Lung (tissue), 12 donors: ENCODE data around the gene MEPCE. TPM values are rescaled to one million over a fixed set of nuclear protein-coding genes. Genes with fewer than 3 reads are reported as not detected.

Experiments used
- ATAC-seq: fragments of 200-7000 bp; cut with Tn5 transposase; one replicate; pipeline ENCODE4 v1.9.1; 2020; ENCODE audit warnings: moderate number of reproducible peaks; ENCODE audit not compliant: insufficient read depth, low FRiP score
- DNase-seq, 3 donors: peaks; one replicate each; pipeline ENCODE4 v3.0.0-alpha.2; 2013 to 2017
- H3K27ac ChIP-seq, 2 donors: one replicate each; pipeline ENCODE4 v1.5.1; 2013; ENCODE audit warnings: mild to moderate bottlenecking in 2 of 2, moderate library complexity in 2 of 2, control low read depth in 1 of 2, inconsistent platforms in 1 of 2, low read depth in 1 of 2, low read length in 1 of 2
- H3K27me3 ChIP-seq, 3 donors: one replicate each; pipeline ENCODE4 v1.5.1; 2013; ENCODE audit warnings: low read length in 2 of 3; ENCODE audit not compliant: control insufficient read depth in 3 of 3, insufficient read depth in 3 of 3
- H3K36me3 ChIP-seq, 4 donors: one replicate each; pipeline ENCODE4 v1.5.1; 2013; ENCODE audit warnings: low read length in 4 of 4, mild to moderate bottlenecking in 1 of 4, moderate library complexity in 1 of 4; ENCODE audit not compliant: control insufficient read depth in 4 of 4, insufficient read depth in 4 of 4
- H3K4me1 ChIP-seq, 5 donors: one replicate each; pipeline ENCODE4 v1.5.1; 2013; ENCODE audit warnings: low read length in 5 of 5, mild to moderate bottlenecking in 2 of 5, moderate library complexity in 1 of 5; ENCODE audit not compliant: control insufficient read depth in 5 of 5, insufficient read depth in 5 of 5
- H3K4me3 ChIP-seq: one replicate; pipeline ENCODE4 v1.5.1; 2013; ENCODE audit warnings: mild to moderate bottlenecking, control low read depth, moderate library complexity
- H3K9ac ChIP-seq, 2 donors: one replicate each; pipeline ENCODE4 v1.5.1; 2013; ENCODE audit warnings: low read length in 2 of 2, control low read depth in 1 of 2; ENCODE audit not compliant: insufficient read depth in 1 of 2
- H3K9me3 ChIP-seq, 4 donors: one replicate each; pipeline ENCODE4 v1.5.1; 2013; ENCODE audit warnings: low read length in 3 of 4, mild to moderate bottlenecking in 1 of 4, moderate library complexity in 1 of 4; ENCODE audit not compliant: control insufficient read depth in 4 of 4, insufficient read depth in 3 of 4
- CTCF ChIP-seq: IDR thresholded peaks from 2 replicates; pipeline ENCODE4 v1.5.1; 2012; ENCODE audit warnings: mild to moderate bottlenecking; ENCODE audit errors: control extremely low read depth, extremely low read depth
- WGBS, 2 donors: extraction: QIAGEN DNeasy Blood & Tissue Kit; methylation state at CpG; one replicate each; pipeline ENCODE4 v1.1.7; 2013; 5-methylcytosine and 5-hydroxymethylcytosine counted together
- polyA plus RNA-seq, 2 donors: library from polyadenylated mRNA; stranded (reverse); fragments of 200-250 nt; gene quantifications; one replicate each; pipeline ENCODE4 v1.2.1, GENCODE V29; 2013
- total RNA-seq, 2 donors: library from RNA; depleted of rRNA in 1 of 2; stranded (reverse); fragments of >200 nt in 1 of 2; gene quantifications; one replicate each; pipeline ENCODE4 v1.2.1, GENCODE V29; 2014 to 2021
- donor health status: control.
- donor health status: control.
- donor health status: Bipolar disorder and iron deficiency.
- donor health status: healthy.
- donor health status: DM: yes; HTN: yes; CAD: no.

Gene MEPCE
- total and polyA plus RNA-seq, 4 donors, result 25.6 to 38.7 (median 29.1) TPM

GRCh38 chr7:100441641-100442535 is 12.3 kb downstream of the MEPCE start:
- peaks cover 0 to 4% (median 2%) of the 10 kb centered on the region in 5 donors for H3K4me1 ChIP-seq
- 94% methylated on average over 11 of the region's 11 CpGs for WGBS, 2 donors
- no peak for TF ChIP-seq CTCF
- H3K9me3 ChIP-seq, result no peaks in the 10 kb centered on the region
- ATAC-seq (no peak), DNase-seq (no peak)
- no peaks in the 10 kb centered on the region for H3K27me3 ChIP-seq
- H3K27ac ChIP-seq, result no peak overlapping the region
- H3K9ac ChIP-seq, result no peak overlapping the region
- H3K4me3 ChIP-seq, result no peak overlapping the region
- no peaks in the 10 kb centered on the region for H3K36me3 ChIP-seq

- no peak overlapping the region for H3K9ac ChIP-seq
- DNase-seq (no peak), ATAC-seq (no peak)
- H3K27me3 ChIP-seq, result no peaks in the 10 kb centered on the region
- peaks cover 0 to 4% (median 2%) of the 10 kb centered on the region in 5 donors for H3K4me1 ChIP-seq
- H3K27ac ChIP-seq, result peak overlapping the region; percentile 14 to 56
- no peak for TF ChIP-seq CTCF
- 91 to 92% methylated on average over 9 of the region's 9 CpGs for WGBS, 2 donors
- H3K9me3 ChIP-seq, result no peaks in the 10 kb centered on the region
- no peak overlapping the region for H3K4me3 ChIP-seq
- H3K36me3 ChIP-seq, result no peaks in the 10 kb centered on the region
Observed at GRCh38 chr7:100443096-100443840, 13.6 kb downstream of the MEPCE start.

GRCh38 chr7:100444311-100445278 is 15.0 kb downstream of the MEPCE start:
- Histone ChIP-seq H3K36me3 (no peaks in the 10 kb centered on the region), H3K9ac (no peak overlapping the region), H3K4me3 (no peak overlapping the region), H3K27me3 (no peaks in the 10 kb centered on the region), H3K9me3 (no peaks in the 10 kb centered on the region), H3K27ac (peak overlapping the region; percentile 57 to 68), H3K4me1 (peaks cover 0 to 4% (median 2%) of the 10 kb centered on the region in 5 donors)
- DNase-seq (peak in 2 of 3 donors; percentile 53 to 76), ATAC-seq (peak; percentile 66)
- WGBS, 2 donors, result 33 to 35% methylated on average over 14 of the region's 14 CpGs
- no peak for TF ChIP-seq CTCF
